ENCODE results near the gene NFYB.

The NFYB gene

GRCh38 chr12:104137902-104138796 lies at the start of gene NFYB:
Gene NFYB (minus strand): TSS chr12:104138210. CDS start chr12:104135453, 2,757 bp downstream.
- no peak for TF ChIP-seq CTCF (IDR thresholded peaks at IDR 0.05; ENCODE audit: low read length, missing control alignments)
- peak; percentile 98 for DNase-seq (ENCODE audit: low read depth)
- H3K4me3 ChIP-seq (replicated peaks; ENCODE audit: low read depth, low read length), result peak within 1 kb of the TSS; percentile 85

DNA sequence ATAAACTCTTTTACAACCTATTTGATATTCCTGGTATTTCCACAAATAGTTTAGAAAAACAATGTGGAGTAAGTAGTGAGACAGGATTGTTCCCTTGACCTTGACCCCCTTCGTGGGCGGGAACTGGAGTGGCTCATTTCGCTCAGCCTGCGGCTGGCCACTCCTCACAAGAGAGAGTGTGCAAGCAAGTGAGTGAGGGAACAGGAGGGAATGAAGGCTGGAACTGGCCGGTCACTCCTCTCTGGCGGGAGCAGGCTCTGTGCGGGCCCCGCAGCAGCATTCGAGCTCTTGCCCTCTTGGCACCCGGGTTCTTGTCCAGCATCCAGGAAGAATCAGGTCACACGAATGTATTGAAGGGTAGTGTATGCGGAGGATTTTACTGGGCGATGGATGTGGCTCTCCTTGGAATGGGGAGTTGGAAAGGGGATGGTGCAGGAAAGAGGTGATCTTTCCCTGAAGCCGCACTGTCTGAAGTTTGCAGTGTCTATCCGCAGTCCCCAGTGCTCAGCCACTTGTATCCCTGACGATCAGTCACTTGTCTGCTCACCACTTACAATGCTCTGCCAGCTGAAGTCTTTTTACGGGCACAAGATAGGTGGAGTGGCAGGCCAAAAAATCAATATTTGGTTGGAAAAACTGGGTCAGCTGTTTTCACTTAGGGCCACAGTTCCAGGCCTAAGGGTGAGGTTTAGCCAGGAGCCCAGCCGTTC lies 49.6 kb upstream of the NFYB start:
- no peak overlapping the region for H3K4me3 ChIP-seq (replicated peaks; ENCODE audit: low read depth, low read length)
- no peak for DNase-seq (ENCODE audit: low read depth)

GRCh38 chr12:104183443-104183842 lies 45.4 kb upstream of the NFYB start:
- H3K4me3 ChIP-seq (replicated peaks; ENCODE audit: low read depth, low read length), result no peak overlapping the region
- no peak for DNase-seq (ENCODE audit: low read depth)
- no peak for TF ChIP-seq CTCF (IDR thresholded peaks at IDR 0.05; ENCODE audit: low read length, missing control alignments)

More for the DNA sequence above, 49.6 kb upstream of the NFYB start:
- TF ChIP-seq CTCF (IDR thresholded peaks at IDR 0.05; ENCODE audit: low read length, missing control alignments), result no peak

- peak; percentile 53 for DNase-seq (ENCODE audit: low read depth)
- H3K4me3 ChIP-seq (replicated peaks; ENCODE audit: low read depth, low read length), result no peak overlapping the region
- TF ChIP-seq CTCF (IDR thresholded peaks at IDR 0.05; ENCODE audit: low read length, missing control alignments), result no peak
Measured at GRCh38 chr12:104182621-104183378, 44.8 kb upstream of the NFYB start.

- TF ChIP-seq CTCF (IDR thresholded peaks at IDR 0.05; ENCODE audit: low read length, missing control alignments), result no peak
- no peak overlapping the region for H3K4me3 ChIP-seq (replicated peaks; ENCODE audit: low read depth, low read length)
- DNase-seq (ENCODE audit: low read depth), result peak; percentile 97
Measured at GRCh38 chr12:104182144-104182543, 44.1 kb upstream of the NFYB start.

DNA sequence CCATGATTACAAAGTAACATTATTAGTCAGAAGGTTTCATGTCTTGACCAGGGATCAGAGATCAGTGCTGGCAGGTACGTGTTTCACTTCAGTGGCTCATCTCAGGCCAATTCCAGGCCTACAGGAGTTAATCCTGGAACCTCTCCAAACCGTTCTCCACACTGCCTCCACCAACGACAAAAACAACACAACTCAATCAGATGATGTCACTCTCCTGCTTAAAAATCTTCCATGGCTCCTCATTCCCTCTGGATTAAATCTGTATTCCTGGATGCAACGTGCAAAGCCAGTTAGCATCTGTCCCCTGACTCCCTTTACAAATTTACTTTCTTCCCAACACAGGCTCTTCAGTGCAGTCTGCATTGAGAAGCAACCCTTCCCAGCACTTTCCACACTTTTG lies 43.3 kb upstream of the NFYB start:
- no peak overlapping the region for H3K4me3 ChIP-seq (replicated peaks; ENCODE audit: low read depth, low read length)
- DNase-seq (ENCODE audit: low read depth), result peak; percentile 55
- TF ChIP-seq CTCF (IDR thresholded peaks at IDR 0.05; ENCODE audit: low read length, missing control alignments), result no peak

All from fibroblast of pulmonary artery (primary cell).